HFFc6 (cell line): ENCODE data around the gene MBOAT2. TPM values are rescaled to one million over a fixed set of nuclear protein-coding genes. Genes with fewer than 3 reads are reported as not detected.
"Not testable (repeated sequence)": the region's sequence is repeated elsewhere in the genome, so short reads cannot be mapped to it uniquely, and the experiment has no call there.

Source experiments
- DNase-seq: peaks from one replicate; pipeline ENCODE4 v3.0.0-alpha.2; 2018
- H3K27ac Mint-ChIP-seq: 2 replicates; pipeline ENCODE4 v1.8.0; 2020; ENCODE audit warnings: mild to moderate bottlenecking, mixed read lengths
- H3K27me3 Mint-ChIP-seq: 2 replicates; pipeline ENCODE4 v1.8.0; 2021; ENCODE audit warnings: mild to moderate bottlenecking, moderate library complexity, mixed read lengths; ENCODE audit not compliant: insufficient read depth
- H3K36me3 Mint-ChIP-seq: 2 replicates; pipeline ENCODE4 v1.8.0; 2021; ENCODE audit warnings: low read depth, mixed read lengths
- H3K4me1 Mint-ChIP-seq: 2 replicates; pipeline ENCODE4 v1.8.0; 2020; ENCODE audit warnings: low read depth, mixed read lengths
- H3K4me3 Mint-ChIP-seq: 2 replicates; pipeline ENCODE4 v1.8.0; 2020; ENCODE audit warnings: mild to moderate bottlenecking, moderate library complexity, mixed read lengths
- H3K9me3 Mint-ChIP-seq: 2 replicates; pipeline ENCODE4 v1.8.0; 2020; ENCODE audit warnings: mild to moderate bottlenecking, mixed read lengths
- total RNA-seq, 6 experiments: library from RNA; stranded (reverse); fragmentation: NEBNext Ultra II Directional; extraction: Animal tissue kit (Norgen Biotek cat#: 25700); gene quantifications; 2 replicates in 1 of 6; 3 replicates in 5 of 6; pipeline ENCODE4 v1.2.3, GENCODE V29; 2021
- TF ChIP-seq, protein P1 (sequence below): fragments of 200-600 bp; sonication (generic); IDR thresholded peaks from 2 replicates; pipeline ENCODE4 v1.5.0; 2021; ENCODE audit warnings: antibody characterized with exemption, mild to moderate bottlenecking

MBOAT2 gene
- total RNA-seq, 6 experiments from 2014 or later: 49.8 to 66.2 (median 55.7) TPM

DNA sequence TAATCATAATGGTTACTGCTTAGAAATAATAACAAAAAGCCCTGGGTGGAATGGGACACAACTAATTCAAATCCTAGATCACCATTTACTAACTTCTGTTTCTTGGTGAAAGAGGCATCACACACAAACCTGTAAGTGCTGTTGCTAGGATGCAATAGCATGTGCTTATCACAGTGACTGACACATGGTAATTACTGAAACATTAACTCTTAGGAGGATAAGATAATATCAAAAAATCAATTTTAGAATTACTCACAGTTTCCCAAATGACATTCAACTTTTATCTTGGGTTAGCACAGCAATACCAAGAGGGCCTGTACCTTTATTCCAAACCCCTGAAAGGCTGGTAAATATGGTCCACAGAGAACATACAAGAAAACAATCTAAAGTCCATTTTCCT, 69.1 kb downstream of the MBOAT2 start:
- H3K9me3 Mint-ChIP-seq: no peaks in the 10 kb centered on the region
- no peak overlapping the region for H3K27ac Mint-ChIP-seq
- peaks cover 49% of the 10 kb centered on the region for H3K36me3 Mint-ChIP-seq
- H3K27me3 Mint-ChIP-seq: no peaks in the 10 kb centered on the region; the same call in 1 of the 2 replicates
- no peak overlapping the region for H3K4me3 Mint-ChIP-seq
- peaks cover 5% of the 10 kb centered on the region; the same call in 1 of the 2 replicates for H3K4me1 Mint-ChIP-seq
- TF ChIP-seq, protein P1, sequence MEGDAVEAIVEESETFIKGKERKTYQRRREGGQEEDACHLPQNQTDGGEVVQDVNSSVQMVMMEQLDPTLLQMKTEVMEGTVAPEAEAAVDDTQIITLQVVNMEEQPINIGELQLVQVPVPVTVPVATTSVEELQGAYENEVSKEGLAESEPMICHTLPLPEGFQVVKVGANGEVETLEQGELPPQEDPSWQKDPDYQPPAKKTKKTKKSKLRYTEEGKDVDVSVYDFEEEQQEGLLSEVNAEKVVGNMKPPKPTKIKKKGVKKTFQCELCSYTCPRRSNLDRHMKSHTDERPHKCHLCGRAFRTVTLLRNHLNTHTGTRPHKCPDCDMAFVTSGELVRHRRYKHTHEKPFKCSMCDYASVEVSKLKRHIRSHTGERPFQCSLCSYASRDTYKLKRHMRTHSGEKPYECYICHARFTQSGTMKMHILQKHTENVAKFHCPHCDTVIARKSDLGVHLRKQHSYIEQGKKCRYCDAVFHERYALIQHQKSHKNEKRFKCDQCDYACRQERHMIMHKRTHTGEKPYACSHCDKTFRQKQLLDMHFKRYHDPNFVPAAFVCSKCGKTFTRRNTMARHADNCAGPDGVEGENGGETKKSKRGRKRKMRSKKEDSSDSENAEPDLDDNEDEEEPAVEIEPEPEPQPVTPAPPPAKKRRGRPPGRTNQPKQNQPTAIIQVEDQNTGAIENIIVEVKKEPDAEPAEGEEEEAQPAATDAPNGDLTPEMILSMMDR: no peak
- no peak for DNase-seq

DNA sequence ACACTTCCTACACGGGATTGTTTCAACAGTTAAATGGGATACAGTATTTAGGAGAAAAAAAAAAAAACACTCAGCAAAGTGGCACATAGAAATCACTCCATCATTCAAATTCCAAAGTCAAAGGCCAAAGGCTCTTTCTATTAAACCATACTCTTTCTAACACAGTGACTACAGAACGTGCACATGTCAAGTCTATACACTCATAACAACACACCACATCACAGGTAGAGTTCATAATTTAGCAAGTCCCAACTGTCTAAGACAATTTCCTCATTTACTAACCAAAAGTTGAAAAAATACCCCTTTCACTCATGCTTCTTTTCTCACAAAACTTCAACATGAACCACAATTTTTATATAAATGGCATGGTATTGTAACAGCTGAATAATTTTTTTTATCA, 70.8 kb downstream of the MBOAT2 start:
- H3K4me1 Mint-ChIP-seq: no peaks in the 10 kb centered on the region; the same call in 1 of the 2 replicates
- no peaks in the 10 kb centered on the region; the same call in 1 of the 2 replicates for H3K27me3 Mint-ChIP-seq
- TF ChIP-seq, protein P1: no peak
- peaks cover 35% of the 10 kb centered on the region for H3K36me3 Mint-ChIP-seq
- no peak overlapping the region for H3K27ac Mint-ChIP-seq
- DNase-seq: no peak
- no peak overlapping the region for H3K4me3 Mint-ChIP-seq
- no peaks in the 10 kb centered on the region for H3K9me3 Mint-ChIP-seq

DNA sequence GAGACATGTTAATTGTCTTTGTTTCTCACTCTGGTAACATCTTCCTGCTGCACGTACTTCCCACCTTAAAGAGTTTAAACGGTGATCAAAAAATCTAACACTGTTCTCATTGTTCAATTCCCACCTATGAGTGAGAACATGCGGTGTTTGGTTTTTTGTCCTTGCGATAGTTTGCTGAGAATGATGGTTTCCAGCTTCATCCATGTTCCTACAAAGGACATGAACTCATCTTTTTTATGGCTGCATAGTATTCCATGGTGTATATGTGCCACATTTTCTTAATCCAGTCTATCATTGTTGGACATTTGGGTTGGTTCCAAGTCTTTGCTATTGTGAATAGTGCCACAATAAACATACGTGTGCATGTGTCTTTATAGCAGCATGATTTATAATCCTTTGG, 73.3 kb downstream of the MBOAT2 start:
- not testable (repeated sequence) for H3K4me1 Mint-ChIP-seq, H3K27ac Mint-ChIP-seq, H3K27me3 Mint-ChIP-seq

DNA sequence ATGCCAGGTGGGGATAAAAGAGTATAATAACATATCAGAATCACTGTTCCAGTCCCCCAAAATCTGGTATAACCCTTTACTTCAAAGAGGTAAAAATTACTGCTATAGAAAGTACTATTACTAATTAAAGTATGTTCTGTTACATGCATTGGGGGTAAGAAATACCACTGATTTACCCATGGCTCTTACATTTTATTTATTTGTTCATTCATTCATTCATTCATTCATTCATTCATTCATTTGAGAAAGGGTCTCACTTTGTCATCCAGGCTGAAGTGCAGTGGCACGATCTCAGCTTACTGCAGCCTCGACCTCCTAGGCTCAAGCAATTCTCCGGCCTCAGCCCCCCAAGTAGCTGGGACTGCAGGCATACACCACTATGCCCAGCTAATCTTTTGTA, 74.4 kb downstream of the MBOAT2 start:
- Mint-ChIP-seq H3K9me3 (no peaks in the 10 kb centered on the region), H3K4me1 (peaks cover 2% of the 10 kb centered on the region; the same call in 1 of the 2 replicates), H3K27ac (no peak overlapping the region), H3K36me3 (peaks cover 35% of the 10 kb centered on the region), H3K27me3 (no peaks in the 10 kb centered on the region; the same call in 1 of the 2 replicates), H3K4me3 (no peak overlapping the region)
- DNase-seq: no peak
- TF ChIP-seq, protein P1: no peak

More for the DNA sequence above, 73.3 kb downstream of the MBOAT2 start:
- H3K4me3 Mint-ChIP-seq, DNase-seq, H3K9me3 Mint-ChIP-seq: not testable (repeated sequence)
- peaks cover 41% of the 10 kb centered on the region for H3K36me3 Mint-ChIP-seq

DNA sequence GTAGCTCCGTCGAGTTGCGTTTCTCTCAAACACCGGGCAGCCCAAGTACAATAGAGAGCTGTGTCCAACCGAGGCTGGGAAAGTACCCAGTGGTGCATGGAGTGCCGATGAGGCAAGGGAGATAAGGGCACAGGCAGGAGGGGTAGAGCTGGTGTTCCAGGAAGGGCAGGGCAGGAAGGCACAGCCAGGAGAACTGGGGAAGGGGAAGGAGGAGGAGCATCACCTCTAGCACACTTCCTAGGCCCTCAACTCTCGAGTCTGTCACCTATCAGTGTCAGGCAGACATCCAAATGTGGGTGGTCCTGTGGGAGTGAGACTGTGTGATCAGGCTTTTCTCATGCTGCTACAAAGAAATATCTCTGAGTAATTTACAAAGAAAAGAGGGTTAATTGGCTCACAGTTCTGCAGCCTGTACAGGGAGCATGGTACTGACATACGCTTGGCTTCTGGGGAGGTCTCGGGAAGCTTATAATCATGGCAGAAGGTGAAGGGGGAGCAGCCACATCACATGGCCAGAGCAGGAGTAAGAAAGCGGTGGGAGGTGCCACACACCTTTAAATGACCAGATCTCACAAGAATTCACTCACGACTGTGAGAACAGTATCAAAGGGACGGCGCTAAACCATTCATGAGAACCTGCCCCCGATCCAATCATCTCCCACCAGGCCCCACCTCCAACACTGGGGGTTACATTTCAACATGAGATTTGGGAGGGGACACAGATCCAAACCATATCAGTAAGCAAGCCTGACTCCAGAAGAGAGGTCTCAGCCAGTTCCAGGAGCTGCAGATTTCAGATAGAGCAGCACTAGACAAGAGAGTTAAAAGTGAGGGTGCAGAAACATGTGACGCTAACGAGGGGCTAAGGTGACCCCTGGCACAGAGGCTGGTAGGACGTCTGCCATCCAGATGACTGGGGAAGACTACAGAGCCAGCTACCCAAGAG, 75.7 kb downstream of the MBOAT2 start:
- Mint-ChIP-seq H3K27ac (no peak overlapping the region), H3K9me3 (no peaks in the 10 kb centered on the region), H3K4me1 (peaks cover 16% of the 10 kb centered on the region), H3K36me3 (peaks cover 32% of the 10 kb centered on the region), H3K27me3 (no peaks in the 10 kb centered on the region; the same call in 1 of the 2 replicates), H3K4me3 (no peak overlapping the region)
- TF ChIP-seq, protein P1: no peak
- DNase-seq: no peak

DNA sequence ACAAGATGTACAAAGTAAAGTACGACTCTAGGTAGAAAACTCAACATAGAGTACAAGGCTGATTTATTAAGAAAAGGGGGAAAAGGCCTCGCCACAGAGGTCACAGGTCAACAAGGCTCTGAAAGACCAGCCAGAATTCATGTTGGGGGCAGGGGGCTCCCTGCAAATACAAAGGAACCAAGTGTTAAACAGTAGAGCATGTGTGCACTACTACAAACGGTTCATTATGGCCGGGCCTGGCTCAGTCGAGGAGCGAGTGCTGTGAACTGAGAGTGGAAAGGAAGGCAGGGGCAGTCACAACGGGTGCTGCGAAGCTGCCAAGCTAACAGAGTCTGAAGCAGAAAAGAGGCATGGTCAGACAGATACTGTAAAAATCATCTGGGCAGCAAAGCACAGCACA, 77.1 kb downstream of the MBOAT2 start:
- H3K27ac Mint-ChIP-seq: no peak overlapping the region
- no peak for DNase-seq
- peaks cover 25% of the 10 kb centered on the region for H3K36me3 Mint-ChIP-seq
- TF ChIP-seq, protein P1: no peak
- H3K4me3 Mint-ChIP-seq: no peak overlapping the region
- peaks cover 26% of the 10 kb centered on the region for H3K4me1 Mint-ChIP-seq
- no peaks in the 10 kb centered on the region for H3K9me3 Mint-ChIP-seq
- no peaks in the 10 kb centered on the region; the same call in 1 of the 2 replicates for H3K27me3 Mint-ChIP-seq
